ENCODE measurements around the gene ZC3H12C.
A peak's percentile ranks its signal among the peaks of the same experiment; 100 is the strongest.

The ZC3H12C gene

DNA sequence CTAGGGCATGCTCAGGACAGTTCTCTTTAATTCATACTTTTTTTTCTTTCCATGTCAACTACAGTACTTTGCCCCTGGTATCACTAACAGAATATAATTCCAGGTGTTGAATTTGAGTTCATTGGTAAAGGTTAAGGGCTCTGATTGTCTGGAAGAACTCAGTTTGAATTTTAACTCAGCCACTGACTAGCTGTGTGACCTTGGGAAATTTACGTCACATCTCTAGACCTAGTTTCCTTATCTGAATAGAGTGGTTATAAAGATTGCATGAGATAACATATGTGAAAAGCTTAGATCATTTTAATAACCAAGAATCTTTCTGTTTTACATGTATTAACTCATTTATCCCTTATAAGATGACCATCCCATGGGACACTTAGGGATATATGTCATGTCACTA lies 15.8 kb upstream of the ZC3H12C start:
- no peak for DNase-seq (ENCODE audit: low read depth)

DNA sequence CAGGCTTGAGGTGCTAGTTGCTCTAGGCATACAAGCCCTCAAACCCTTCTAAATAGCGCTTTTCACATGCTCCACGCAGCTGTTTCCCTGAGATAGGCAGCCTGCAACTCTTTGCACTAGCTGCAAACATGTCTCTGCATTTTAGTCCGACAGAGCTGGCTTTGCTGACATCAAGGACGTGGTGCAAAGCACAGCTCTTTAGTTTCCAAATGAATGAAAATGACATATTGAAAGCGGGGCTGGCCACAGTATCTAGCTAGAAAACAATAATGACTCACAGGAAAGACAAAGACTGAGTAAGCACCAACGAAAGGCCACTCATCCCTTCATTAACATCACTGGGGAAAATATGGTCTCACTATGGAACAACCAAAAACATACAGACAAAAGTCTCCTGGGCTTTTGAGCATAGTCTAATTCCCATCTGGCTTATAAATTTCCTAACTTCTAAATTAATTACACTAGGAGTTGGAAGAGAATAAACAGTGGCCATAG lies 15.3 kb upstream of the ZC3H12C start:
- DNase-seq (ENCODE audit: low read depth): no peak

DNA sequence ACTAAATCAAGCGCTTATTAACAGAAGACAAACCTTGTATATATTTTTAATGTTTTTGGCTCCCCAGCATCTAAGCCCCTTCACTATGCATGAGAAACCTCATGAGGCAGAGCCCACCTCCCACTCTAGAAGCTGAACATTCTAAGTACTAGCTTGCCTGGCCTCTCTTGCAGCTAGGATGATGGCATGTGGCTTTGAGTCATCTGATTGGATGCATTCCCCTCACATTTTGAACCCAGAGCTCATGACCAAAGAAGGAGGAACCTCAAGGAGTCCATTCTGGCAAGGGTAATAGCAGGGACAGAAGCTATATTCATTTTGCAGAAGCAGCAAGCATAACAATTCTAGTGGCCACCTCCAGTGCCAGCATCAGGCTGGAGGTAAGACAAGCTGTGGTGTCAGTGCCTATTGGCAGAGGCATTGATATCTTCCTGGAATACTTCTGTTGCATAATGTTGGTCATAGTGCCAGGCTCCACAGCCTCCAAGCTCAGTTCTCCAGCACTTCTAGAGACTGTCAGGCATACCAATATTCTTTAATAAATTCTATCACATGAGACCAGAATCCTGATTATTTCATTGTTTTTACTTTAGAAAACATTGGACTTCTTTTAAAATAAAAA lies 14.2 kb upstream of the ZC3H12C start:
- DNase-seq (ENCODE audit: low read depth): no peak

DNA sequence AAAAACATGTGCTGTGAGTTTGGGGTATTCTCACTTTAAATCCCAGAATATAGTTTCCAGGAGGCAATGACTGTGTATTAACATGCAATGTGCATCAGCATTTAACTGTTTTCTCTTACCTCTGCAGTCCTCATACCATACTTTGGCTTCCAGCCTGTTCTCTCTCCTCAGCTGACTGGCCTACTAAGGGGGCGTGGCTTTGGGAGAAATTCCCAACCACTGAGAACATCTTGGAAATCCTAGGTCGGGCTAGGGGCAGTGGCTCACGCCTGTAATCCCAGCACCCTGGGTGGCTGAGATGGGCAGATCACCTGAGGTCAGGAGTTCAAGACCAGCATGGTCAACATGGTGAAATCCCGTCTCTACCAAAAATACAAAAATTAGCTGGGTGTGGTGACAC lies 13.5 kb upstream of the ZC3H12C start:
- DNase-seq (ENCODE audit: low read depth): no peak

DNA sequence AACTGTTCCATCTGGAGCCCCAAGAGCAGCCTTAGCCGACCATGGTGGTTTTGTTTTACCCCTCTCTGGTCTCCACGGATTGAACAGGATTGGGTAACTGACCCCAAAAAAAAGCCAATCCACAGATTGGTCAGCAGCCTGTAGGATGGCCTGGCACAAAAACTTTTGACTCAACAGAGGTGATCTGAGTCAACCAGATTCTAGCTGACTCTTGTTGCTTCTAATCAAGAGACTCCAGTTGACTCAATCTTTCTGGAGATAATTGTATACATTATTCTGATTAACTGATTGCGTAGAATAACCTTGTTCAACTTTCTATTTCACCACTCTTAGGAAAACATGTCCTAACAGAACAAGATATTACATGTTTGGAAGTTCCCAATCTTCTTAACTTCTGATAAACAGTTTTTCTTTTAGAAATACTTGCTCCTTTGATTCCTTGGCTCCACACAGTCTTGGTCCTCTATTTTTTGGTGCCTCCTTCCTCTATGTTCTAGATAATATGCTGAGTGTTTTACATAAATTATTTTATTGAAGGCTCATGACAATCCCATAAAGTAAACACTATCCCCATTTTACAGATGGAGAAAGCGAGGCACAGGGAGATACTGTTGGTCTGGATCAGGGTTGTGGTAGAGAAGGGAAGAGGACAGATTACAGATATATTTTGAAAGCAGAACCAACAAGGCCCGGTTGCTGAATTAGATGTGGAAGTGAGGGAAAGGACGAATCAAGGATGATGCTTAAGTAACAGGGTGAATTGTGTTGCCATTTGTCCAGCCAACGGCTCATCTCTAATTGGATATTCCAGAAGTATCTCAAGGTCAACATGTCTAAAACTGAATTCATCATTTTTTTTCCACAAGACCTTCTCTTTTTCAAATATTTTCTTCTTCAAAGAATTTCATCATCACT lies 11.5 kb upstream of the ZC3H12C start:
- DNase-seq (ENCODE audit: low read depth): no peak

DNA sequence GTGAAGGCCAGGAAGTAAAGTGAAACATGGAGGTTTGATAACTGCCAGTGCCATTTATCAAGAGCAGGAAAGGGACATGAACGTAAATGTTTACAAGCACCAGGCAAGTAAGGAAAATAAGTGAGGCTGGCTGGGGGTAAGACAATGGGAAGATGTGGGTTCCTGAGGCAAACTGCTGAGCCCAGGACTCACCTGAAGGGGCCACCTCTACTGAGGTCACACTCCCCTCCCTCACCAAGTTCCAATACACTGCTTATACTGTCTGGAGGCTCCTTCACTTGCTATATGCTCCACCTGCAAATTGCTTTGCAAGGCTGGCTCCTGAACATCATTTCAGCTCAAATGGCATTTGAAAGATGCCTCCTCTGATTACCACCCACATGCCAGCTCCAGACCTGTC lies 10.3 kb upstream of the ZC3H12C start:
- DNase-seq (ENCODE audit: low read depth): no peak

DNA sequence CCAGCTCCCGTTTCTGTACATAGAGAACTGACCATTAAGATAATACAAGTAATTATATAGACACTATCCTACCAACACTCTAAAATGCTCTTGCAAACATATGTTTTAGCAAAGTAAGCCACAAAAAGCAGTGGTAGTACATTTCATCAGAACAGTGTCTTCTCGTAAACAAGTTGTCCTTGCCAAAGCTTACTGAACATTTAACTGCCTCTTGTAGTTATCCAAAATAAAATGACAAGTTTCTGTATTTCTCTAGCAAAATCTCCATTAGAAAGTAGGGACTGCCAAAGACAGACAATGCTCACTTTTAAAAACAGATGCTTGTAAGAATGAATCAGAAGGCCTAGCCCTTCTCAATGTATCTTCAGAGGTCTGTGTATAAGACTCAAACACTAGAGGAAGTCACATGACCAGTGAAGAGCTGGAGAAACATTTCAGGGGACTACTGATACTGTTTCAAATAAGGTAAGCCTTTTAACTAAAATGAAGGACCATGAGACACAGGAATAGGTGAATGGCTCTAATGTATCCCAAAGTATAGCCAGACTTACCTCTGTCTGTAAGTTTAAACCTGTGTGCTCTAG lies 7.8 kb upstream of the ZC3H12C start:
- DNase-seq (ENCODE audit: low read depth): no peak

DNA sequence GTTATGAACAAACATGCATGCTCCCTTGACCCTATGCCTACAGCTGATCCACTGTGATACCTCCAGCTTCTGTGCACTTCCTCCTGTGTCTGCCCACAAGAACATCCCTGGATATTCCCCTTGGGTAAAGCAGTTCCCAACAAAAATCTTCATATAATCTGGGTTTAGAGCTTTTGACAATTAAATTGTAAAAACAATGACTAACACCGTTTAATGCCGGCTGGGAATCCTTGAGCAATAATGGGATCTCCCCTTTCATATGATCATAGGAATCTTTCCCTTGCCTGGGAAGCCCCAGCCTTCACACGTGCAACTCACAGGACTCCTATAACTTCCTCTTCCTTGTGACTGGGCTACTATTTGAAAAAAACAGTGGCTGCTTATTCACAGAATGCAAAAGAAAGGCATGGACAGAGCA lies 6.3 kb upstream of the ZC3H12C start:
- DNase-seq (ENCODE audit: low read depth): no peak

DNA sequence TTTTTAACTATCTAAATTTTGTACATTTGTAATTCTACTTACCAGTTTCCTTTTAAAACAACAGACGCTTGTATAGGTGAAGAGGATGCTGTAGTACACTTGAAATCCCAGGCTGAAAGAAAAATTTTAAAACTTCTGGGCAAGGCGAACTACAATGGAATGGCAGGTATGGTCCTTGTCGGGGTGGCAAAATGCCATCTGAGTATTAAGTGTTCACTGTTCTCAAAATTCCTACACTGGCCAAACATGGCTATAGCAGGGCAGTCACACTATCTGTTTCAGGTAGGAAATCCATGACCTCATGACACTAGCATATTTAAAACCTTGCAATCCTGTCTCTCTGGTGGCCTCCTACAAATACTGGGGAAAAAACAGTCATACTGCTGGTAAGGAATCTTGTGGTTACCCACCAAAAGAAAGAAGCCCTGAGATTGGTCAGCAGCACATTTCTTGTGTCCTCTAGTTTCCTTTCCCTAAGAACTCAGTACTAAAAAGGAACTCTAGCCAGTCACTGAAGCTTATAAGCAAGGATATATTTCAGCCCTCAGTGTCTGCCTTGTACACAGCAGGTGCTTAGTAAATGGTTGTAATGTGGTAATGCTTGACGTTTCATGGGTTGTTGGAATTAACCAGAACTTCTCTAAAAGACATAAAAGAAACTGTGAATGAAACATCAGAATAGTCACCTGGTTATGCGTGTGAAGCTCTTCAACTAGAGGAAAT lies 5.2 kb upstream of the ZC3H12C start:
- DNase-seq (ENCODE audit: low read depth): peak; percentile 68

DNA sequence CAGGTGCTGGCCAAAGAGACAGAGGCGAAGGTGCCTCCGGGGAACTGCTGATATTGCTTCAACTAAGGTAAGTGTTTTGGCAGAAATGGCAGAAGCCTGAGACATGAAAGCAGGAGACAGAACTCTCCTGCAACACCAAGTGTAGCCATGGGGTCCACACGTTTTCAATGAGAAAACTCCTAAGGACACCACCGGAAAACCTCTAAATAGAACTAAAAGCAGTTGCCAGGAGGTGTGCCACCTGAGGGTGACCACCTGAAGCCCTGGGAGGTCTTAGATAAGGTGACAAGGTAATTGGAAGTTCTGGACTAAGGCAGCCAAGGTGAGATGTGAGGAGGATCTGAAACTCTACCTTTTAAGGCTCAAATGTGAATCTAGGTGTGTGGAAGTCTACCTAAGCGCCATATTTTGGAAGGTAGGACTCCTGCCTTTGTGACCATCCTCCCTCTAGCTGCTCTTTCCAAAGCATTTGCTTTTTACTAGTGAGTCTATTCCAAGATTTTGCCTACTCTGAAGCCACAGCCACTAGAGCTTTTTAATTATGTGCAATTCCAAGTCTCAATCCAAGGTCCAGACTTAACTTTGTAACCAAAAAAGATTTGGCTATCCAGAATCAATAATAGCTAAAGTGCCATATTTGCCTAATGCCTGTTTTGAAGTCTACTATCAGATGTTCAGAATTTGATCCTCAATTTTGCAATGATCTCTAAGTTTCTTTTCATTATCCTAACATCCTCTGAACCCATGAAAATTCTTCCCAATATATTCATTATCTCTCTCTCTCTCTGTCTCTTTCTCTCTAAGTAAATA lies 4.5 kb upstream of the ZC3H12C start:
- DNase-seq (ENCODE audit: low read depth): no peak

DNA sequence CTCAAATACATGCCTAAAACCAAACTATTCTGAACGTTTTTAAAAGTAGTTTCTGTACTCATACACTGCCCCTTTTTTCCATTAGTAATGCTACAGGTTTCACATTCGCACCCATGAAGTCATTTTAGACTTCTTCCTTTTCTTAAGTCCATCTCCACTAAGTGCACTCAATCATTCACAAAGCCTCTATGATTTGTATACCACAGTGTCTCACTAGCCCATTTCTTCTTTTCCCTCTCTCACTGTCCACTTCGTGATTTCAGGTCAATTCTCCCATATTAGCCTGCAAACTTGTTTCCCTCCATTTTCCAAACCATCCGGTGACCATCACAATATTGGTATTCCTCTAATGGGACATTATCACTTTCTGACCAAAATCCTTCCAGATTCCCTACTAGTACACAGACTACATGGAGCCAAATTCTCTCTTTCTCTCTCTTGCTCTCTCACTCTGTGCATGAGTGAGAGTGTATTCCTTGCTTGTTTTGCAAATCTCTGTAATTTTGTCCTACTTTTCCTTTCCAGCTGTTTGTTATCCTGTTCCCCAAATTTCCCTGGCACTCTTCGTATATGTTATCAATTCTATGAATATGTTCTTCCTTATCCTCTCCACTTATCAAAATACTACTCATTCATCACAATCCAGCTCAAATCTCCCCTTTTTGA lies 3.4 kb upstream of the ZC3H12C start:
- DNase-seq (ENCODE audit: low read depth): no peak

DNA sequence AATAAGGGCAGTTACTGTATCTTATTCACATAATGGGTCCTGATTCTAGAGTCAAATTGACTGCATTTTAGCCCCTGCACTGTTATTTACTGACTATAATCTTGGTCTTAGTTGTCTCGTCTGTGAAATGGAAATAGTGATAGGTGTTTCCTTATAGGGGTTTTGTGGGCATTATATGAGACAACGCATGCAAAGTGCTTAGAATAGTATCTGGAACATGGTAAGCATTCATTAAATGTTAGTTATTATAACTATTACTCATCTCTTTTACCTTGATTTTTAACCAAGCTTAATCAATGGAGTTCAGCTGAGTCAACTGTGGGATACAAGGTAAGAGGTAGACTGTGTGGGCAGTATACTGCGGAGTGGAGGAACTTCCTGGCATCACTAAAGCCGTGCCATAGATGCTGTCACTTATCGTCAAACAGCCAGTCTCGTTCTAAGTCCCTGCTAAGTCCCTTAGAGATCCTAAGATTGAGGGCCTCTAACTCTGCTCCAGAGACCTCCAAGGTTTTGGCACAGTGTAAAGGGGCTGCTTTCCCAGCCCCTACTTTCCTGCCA lies 2.6 kb upstream of the ZC3H12C start:
- DNase-seq (ENCODE audit: low read depth): no peak

DNA sequence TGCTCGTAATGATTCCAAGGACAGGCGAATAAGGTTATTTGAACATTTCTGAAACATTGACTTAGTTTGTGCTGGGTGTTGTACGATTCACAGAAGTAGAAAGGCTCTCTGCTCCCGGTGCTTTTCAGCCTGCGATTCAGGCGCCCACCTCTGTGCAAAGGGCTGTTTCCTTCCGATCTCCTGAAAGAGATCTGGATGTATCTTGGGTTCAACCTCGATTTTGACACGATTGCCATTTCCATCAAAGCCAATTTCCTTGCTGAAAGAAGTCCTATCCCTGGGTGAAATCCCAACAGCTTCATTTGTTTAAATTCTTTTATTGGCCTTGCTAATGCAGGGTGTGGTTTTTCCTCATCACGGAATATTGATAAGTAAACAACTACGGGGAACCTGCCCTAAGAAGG lies 1.1 kb upstream of the ZC3H12C start:
- DNase-seq (ENCODE audit: low read depth): no peak

DNA sequence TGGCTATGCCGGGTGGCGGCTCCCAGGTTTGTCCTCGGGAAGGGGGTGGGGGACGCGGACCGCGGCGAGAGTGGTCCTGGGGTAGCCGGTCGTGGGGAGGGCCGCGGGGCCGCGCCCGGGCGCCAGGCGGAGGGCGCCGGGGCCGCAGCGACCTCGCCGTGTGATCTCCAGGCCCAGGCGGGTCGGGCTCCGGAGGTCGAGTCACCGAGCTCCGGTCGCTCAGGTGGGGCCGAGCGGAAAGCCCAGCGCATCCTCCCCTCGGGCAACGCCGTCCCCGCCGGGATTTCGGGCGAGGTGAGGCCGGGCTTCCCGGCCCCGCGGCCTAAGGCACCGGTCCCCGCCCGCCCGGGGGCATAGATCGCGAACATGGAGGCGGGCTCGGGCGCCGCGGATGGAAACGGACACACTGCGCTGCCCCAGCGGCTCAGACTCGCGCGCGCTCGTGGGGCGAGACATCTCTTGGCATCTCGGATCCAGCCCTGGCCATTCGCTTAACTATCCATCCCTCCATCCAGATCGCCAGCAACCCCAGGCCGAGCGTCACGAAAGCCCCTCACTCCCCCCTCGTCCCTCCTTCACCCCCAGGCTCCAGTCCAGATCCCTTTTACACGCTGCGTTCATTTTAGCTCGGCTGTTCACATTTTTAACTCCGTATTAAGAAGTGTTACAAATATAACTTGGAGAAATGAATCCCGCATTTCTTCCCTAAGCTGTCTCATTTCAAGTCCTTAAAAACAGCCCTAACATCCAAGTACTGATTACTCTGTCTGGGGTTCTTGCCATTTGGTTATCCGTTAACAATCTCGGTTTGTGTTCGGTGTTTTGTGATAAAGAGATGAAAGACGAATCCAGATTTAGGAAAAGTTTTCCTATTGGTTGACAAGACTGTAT lies 460 bp downstream of the ZC3H12C start:
- no peak for DNase-seq (ENCODE audit: low read depth)

DNA sequence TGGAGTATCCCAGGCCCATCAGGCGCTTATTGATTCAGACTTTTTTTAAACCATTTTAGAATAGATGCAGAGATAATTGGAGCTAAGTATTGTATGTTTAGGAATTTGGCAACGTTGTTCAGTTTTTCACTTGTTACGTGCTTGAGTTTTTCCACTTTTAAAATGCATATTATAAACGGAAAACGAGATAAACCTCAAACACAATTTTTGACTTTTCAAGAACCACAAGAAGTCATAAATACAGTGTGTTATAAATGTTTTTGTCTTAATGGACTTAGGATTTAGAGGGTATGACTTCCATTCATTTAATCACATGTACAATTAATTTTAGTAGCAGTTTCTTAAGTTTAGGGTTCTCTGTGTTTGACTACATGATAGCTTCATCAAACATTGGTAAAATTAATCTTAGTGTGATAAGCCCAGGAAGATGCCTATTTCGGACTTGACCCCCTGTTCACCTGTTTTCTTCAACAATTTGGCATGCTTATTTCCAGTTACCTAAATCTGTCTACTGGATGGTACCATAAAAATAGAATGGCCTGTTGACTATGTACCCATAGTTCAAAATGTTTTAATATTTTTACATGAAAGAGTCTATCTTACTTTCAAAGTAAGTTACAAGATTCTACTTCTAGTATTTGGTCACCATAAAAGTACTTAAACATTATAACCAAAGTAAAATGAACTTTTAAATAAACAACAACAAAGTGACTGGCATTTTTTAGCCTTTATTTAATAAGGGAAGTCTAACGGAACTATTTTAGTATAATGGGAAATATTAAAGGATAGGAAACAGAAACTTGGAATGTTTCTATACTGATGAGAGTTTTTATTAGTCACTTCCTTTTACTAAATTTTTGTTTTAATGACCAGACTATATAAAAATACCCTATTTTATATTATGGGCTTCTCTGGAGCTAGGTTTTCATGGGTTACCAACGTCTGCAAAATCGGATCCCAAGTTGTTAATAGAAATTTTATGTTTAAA lies 1.4 kb downstream of the ZC3H12C start:
- DNase-seq (ENCODE audit: low read depth): no peak

DNA sequence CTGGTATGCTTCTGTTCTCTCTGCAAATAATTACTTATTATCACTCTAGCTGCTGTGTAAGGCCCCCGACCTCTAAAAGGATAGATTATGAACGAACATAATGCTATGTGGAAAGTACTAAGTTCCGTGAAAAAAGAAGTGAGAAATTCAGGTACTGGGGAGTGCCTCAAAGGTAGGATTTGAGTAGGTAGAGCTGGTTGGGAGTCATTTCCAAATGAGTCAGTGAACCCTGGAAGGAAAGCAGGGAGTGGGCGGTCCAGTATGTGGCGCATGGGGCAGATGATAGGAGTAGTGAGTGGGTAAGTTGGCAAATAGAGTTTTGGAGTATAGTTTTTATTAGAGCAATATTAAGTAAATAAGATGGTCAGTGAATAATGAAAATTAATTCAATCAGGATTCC lies 2.4 kb downstream of the ZC3H12C start:
- no peak for DNase-seq (ENCODE audit: low read depth)

DNA sequence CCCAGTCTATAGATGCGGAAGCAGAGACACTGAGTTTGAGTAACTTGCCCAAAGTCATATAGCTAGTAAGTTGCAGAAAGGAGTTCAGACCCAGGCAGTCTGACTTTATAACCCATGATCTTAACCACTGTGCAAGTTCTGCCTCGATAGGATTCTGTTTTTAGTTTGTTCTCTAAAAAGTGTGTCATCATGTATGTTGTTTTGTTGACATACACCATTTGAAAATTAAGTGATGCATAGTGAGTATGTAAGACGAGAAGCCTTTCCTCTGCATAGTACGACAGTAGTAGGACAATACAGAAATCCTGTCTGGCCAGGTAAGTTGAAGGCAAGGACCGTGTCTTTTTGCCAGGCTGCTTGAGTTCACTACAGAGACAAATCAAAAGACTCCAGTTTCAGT lies 3.3 kb downstream of the ZC3H12C start:
- DNase-seq (ENCODE audit: low read depth): no peak

DNA sequence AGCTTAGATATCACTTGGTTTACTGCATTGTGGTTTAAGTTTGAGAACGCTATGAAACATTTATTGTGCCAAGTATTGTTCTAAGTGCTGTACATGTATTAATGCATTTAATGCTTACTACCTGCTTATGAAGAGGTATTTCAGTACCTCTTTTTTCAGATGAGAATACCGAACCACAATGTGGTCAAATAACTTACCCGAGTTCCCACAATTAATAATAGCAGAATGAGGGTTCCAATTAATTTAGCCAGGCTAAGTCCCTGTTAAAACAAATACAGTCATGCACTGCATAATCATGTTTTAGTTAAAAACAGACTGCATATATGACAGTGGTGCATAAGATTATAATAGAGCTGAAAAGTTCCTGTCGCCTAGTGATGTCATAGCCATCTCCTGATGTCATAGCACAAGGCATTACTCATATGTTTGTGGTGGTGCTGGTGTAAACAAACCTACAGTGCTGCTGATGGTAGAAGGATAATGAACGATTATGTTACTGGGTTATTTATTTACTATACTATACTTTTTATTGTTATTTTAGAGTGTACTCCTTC lies 4.3 kb downstream of the ZC3H12C start:
- no peak for DNase-seq (ENCODE audit: low read depth)

Data from non-pigmented ciliary epithelial cell (primary cell).